ENCODE data around the gene CDX1. TPM values are rescaled to one million over a fixed set of nuclear protein-coding genes. Genes with fewer than 3 reads are reported as not detected.

Gene CDX1
- total RNA-seq, 3 donors from 2014 or later: 0.13 TPM; not detected in 2

Other genes starting within 250 kb of the CDX1 start
- gene PDE6A, start 222.0 kb upstream of the CDX1 start, total RNA-seq: not detected
- 1 to 10 TPM; 7.9 to 8.8 (median 8.0) TPM for gene SLC26A2, start 206.0 kb upstream of the CDX1 start, total RNA-seq
- 1 to 10 TPM; 1.9 to 2.4 (median 2.1) TPM for gene TIGD6, start 166.1 kb upstream of the CDX1 start, total RNA-seq
- 10 to 100 TPM; 46.2 to 49.2 (median 46.4) TPM for gene HMGXB3, start 166.0 kb upstream of the CDX1 start, total RNA-seq
- gene CSF1R, start 80.2 kb upstream of the CDX1 start, total RNA-seq: under 1 TPM; 0.10 to 0.46 (median 0.26) TPM
- under 1 TPM; 0.19 to 0.40 (median 0.37) TPM for gene PDGFRB, start 10.9 kb upstream of the CDX1 start, total RNA-seq
- not detected for gene SLC6A7, start 23.3 kb downstream of the CDX1 start, total RNA-seq
- gene CAMK2A, start 123.0 kb downstream of the CDX1 start, total RNA-seq: not detected
- gene ARSI, start 136.1 kb downstream of the CDX1 start, total RNA-seq: not detected
- gene TCOF1, start 190.9 kb downstream of the CDX1 start, total RNA-seq: 100 to 1,000 TPM; 153 to 160 (median 156) TPM
- gene CD74, start 246.1 kb downstream of the CDX1 start, total RNA-seq: 100 to 1,000 TPM; 230 to 299 (median 241) TPM

Data from activated T-cell treated with anti-CD3 and anti-CD28 coated beads, Interleukin-2, amount 50 U/mL, for 4 hours (primary cell).